Stimulated activated CD4-positive, alpha-beta T cell treated with anti-CD3 and anti-CD28 coated beads, Interleukin-1b, Interleukin-23, amount 100 ng/mL, for 24 hours (primary cell): ENCODE data around the gene SLC27A3.
"Not testable (repeated sequence)": the region's sequence is repeated elsewhere in the genome, so short reads cannot be mapped to it uniquely, and the experiment has no call there.

Experiments used
- DNase-seq, 4 experiments: peaks; one replicate each; pipeline ENCODE4 v3.0.0-alpha.2; 2020; ENCODE audit warnings: low read depth in 4 of 4, low spot score in 1 of 4

Gene SLC27A3

GRCh38 chr1:153763365-153764225, 11.6 kb upstream of the SLC27A3 start:
- no peak for DNase-seq

- no peak for DNase-seq
Measured at GRCh38 chr1:153764310-153764709, 10.9 kb upstream of the SLC27A3 start.

DNA sequence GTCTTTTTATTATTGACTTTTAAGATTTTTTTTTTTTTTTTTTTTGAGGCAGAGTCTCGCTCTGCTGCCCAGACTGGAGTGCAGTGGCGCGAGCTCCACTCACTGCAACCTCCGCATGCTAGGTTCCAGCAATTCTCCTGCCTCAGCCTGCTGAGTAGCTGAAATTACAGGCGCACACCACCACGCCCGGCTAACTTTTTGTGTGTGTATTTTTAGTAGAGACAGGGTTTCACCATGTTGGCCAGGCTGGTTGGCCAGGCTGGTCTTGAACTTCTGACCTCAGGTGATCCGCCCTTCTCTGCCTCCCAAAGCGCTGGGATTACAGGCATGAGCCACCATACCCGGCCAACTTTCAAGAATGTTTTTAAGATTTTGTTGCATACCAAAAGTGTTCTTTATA, 8.5 kb upstream of the SLC27A3 start:
- not testable (repeated sequence) for DNase-seq

DNA sequence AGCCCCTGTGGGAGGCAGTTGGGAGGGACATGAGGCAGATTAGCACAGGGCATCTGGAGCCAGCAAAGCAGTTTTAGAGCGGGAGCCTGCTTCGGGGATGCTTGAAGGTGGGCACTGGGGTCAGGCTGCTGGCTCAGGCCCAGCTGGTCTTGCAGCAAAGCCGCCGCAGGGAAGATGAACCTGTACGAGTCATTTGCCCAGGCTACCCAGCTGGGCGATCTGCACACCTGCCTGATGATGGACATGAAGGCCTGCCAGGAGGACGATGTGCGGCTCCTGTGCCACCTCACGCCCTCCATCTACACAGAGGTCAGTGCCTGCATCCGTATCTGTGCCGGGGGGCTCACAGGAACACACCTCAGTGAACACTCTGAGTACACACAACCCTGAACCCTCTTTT, 7.7 kb upstream of the SLC27A3 start:
- no peak for DNase-seq

DNA sequence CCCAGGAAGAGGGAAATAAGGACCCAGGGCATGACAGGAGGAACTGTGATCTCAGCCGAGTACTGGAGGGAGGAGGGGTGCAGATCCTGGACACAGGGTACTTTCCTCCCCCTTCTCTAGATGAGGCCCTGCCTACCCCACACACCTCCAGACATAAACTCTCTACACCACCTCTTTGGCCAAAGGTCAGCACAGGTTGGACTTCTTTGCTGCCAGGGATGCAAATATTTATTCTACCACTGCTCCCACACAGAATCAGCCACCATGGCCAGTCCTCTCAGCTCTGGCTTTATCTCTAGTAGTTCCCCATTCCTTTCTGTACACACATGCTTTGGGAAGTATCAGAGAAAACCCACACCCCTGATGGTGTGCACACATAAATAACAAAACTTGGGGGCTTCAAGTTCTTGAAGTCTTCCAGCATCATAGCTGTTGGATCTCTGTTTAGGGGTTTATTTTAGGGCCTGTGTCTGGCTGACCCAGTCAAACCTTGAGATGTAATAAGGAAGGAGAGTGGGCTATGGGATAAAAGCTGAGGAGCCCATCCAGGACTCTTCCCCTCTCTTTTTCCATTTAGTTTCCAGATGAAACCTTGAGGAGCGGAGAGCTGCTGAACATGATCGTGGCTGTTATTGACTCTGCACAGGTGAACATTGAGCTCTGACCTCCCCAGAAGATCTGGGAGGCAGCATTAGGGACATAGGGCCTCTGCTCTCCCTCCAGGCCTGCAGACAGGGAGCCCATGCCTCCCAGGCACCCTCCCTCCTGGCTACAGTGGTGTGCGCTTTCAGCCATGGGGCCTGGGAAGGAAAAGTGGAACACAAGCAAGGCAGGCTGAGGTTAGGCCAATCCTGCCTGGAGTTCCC, 6.7 kb upstream of the SLC27A3 start:
- no peak for DNase-seq

DNA sequence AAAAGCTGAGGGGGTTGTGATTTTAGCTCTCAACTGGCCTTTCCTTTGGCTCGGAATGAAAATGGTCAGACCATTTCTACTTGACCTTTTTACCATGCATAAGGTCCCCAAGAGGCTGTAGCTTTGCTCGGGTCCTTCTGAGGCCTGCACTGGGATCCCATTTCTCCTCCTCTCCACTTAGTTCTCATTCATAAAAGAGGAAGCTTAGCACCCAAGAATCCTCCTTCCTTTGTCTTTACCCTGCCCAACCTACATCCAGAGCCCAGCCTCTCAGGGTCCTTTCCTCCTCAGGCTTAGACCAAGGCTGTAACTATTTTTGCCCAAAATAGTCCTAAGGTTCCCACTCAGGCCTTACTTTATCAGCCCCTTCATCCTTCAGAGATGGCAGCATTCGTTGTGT, 6.0 kb upstream of the SLC27A3 start:
- DNase-seq, result no peak

GRCh38 chr1:153770797-153771196, 4.4 kb upstream of the SLC27A3 start:
- no peak for DNase-seq

GRCh38 chr1:153771261-153771660, 3.9 kb upstream of the SLC27A3 start:
- DNase-seq, result no peak

- DNase-seq, result no peak
Measured at GRCh38 chr1:153771841-153772593, 3.2 kb upstream of the SLC27A3 start.

- DNase-seq, result no peak
Measured at GRCh38 chr1:153773096-153773921, 1.9 kb upstream of the SLC27A3 start.

DNA sequence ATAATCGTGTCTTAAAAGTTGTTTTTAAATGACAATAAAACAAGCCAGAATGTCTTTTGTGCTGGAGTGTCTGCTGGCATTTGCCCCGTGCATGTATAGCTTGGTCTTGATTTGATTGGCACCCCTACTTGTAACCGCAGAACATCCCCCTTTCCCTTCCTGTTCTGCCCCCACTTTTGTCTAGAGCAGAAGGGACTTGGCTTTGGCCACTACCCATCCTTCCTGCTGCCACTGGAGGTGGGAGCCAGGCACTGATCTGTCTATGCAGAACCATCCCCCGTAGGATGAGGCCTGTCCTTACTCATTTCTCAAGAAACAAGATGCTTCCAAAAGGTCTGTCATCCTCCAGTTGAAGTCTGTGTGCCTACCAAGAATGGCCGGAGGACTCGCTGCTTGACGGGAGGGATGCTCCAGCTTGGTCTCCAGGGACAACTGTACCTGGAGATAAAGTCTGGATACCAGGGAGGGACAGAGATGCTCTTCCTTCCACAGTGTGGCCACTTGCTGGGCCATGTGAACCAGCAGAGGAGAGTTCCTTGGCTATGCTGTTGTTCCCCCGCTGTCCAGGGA, 1.1 kb upstream of the SLC27A3 start:
- DNase-seq, result no peak

DNA sequence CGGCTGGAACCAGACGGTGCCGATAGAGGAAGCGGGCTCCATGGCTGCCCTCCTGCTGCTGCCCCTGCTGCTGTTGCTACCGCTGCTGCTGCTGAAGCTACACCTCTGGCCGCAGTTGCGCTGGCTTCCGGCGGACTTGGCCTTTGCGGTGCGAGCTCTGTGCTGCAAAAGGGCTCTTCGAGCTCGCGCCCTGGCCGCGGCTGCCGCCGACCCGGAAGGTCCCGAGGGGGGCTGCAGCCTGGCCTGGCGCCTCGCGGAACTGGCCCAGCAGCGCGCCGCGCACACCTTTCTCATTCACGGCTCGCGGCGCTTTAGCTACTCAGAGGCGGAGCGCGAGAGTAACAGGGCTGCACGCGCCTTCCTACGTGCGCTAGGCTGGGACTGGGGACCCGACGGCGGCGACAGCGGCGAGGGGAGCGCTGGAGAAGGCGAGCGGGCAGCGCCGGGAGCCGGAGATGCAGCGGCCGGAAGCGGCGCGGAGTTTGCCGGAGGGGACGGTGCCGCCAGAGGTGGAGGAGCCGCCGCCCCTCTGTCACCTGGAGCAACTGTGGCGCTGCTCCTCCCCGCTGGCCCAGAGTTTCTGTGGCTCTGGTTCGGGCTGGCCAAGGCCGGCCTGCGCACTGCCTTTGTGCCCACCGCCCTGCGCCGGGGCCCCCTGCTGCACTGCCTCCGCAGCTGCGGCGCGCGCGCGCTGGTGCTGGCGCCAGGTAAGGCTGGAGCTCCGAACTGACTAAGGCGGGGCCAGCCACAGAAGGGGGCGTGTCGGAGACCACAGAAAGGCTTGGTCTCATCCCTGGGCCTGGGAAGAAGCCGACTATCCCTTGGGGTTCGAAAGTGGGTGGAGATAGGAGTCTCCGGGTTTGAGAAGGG, 486 bp downstream of the SLC27A3 start:
- DNase-seq, result peak; percentile 14 to 38 (median 28)

DNA sequence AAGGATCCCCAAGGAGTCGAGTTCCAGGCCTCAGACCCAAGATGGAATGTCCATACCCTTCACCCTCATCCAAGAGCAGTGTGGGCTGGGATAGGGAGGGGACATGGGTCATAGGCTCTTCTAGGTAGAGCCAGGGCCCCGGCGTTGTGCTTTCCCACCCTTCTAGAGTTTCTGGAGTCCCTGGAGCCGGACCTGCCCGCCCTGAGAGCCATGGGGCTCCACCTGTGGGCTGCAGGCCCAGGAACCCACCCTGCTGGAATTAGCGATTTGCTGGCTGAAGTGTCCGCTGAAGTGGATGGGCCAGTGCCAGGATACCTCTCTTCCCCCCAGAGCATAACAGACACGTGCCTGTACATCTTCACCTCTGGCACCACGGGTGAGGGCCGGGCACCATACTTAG, 1.1 kb downstream of the SLC27A3 start:
- no peak for DNase-seq

DNA sequence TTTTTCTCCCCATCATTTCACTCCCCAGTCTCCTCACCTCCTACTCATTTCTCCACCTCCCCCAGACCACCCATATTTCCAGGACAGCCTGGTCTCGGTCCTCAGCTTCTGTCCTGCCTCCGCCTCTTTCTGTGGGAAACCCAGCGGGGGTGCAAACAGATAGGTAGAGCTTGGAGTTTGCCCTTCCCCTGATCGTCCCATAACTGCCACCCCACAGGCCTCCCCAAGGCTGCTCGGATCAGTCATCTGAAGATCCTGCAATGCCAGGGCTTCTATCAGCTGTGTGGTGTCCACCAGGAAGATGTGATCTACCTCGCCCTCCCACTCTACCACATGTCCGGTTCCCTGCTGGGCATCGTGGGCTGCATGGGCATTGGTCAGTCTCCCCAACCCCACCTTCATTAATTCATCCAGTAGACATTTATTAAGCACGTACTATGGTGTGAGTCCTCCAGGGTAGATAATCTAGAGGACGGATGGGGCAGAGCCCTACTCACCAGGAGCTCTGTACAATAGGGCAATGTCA, 1.7 kb downstream of the SLC27A3 start:
- no peak for DNase-seq

- no peak for DNase-seq
Measured at GRCh38 chr1:153777648-153778047, 2.4 kb downstream of the SLC27A3 start.

- no peak for DNase-seq
Measured at GRCh38 chr1:153778051-153778823, 3.0 kb downstream of the SLC27A3 start.

- DNase-seq, result no peak
Measured at GRCh38 chr1:153778824-153779519, 3.8 kb downstream of the SLC27A3 start.
